NOMO-1 treated with dmso at 0.1 percent for 144 hours (cell line): ENCODE data around the gene DUSP1.

ENCODE experiments used
- DNase-seq: peaks from one replicate; lab custom pipeline; 2025; ENCODE audit not compliant: unreplicated experiment; lab: John Stamatoyannopoulos, UW

DUSP1 gene

GRCh38 chr5:172745838-172746237 lies 25.2 kb downstream of the DUSP1 start:
- DNase-seq, result no peak

GRCh38 chr5:172745406-172745805 lies 25.6 kb downstream of the DUSP1 start:
- DNase-seq, result no peak

- no peak for DNase-seq
Observed at GRCh38 chr5:172744123-172745104, 26.6 kb downstream of the DUSP1 start.

GRCh38 chr5:172743112-172743959 lies 27.7 kb downstream of the DUSP1 start:
- no peak for DNase-seq

- no peak for DNase-seq
Observed at GRCh38 chr5:172741206-172741582, 29.8 kb downstream of the DUSP1 start.

GRCh38 chr5:172740428-172741205 lies 30.4 kb downstream of the DUSP1 start:
- no peak for DNase-seq

GRCh38 chr5:172739375-172739774 lies 31.6 kb downstream of the DUSP1 start:
- no peak for DNase-seq

- DNase-seq, result no peak
Observed at GRCh38 chr5:172736508-172737135, 34.4 kb downstream of the DUSP1 start.

GRCh38 chr5:172735141-172735831 lies 35.7 kb downstream of the DUSP1 start:
- DNase-seq, result no peak

GRCh38 chr5:172733974-172734346 lies 37.0 kb downstream of the DUSP1 start:
- DNase-seq, result no peak

- DNase-seq, result no peak
Observed at GRCh38 chr5:172733131-172733973, 37.6 kb downstream of the DUSP1 start.

- DNase-seq, result no peak
Observed at GRCh38 chr5:172732201-172732865, 38.7 kb downstream of the DUSP1 start.

- no peak for DNase-seq
Observed at GRCh38 chr5:172731680-172732074, 39.3 kb downstream of the DUSP1 start.

- DNase-seq, result no peak
Observed at GRCh38 chr5:172730981-172731679, 39.9 kb downstream of the DUSP1 start.

GRCh38 chr5:172730222-172730621 lies 40.8 kb downstream of the DUSP1 start:
- no peak for DNase-seq

GRCh38 chr5:172729588-172729987 lies 41.4 kb downstream of the DUSP1 start:
- DNase-seq, result no peak

- no peak for DNase-seq
Observed at GRCh38 chr5:172728481-172729241, 42.3 kb downstream of the DUSP1 start.
